HUES64 (cell line): Measurements from ENCODE around the gene RPS6KL1.

Experiments
- H3K27ac ChIP-seq: 2 replicates; pipeline ENCODE4 v1.7.0; 2013; ENCODE audit warnings: low read depth, low read length, inconsistent platforms
- H3K27me3 ChIP-seq: 2 replicates; pipeline ENCODE4 v1.6.1; 2013; ENCODE audit warnings: mild to moderate bottlenecking, low read length; ENCODE audit not compliant: insufficient read depth
- H3K36me3 ChIP-seq: 2 replicates; pipeline ENCODE4 v1.6.1; 2013; ENCODE audit warnings: mild to moderate bottlenecking, low read length; ENCODE audit not compliant: insufficient read depth
- H3K4me1 ChIP-seq: 2 replicates; pipeline ENCODE4 v1.6.1; 2013; ENCODE audit warnings: mild to moderate bottlenecking, low read length, moderate library complexity; ENCODE audit not compliant: insufficient read depth
- H3K4me3 ChIP-seq: 2 replicates; pipeline ENCODE4 v1.5.1; 2013; ENCODE audit warnings: mild to moderate bottlenecking, low read length, moderate library complexity
- H3K9ac ChIP-seq: 2 replicates; pipeline ENCODE4 v1.6.1; 2013; ENCODE audit warnings: mild to moderate bottlenecking, low read depth, low read length
- H3K9me3 ChIP-seq: 2 replicates; pipeline ENCODE4 v1.6.1; 2013; ENCODE audit warnings: low read depth, low read length; ENCODE audit not compliant: insufficient read depth
- WGBS: fragments of 150-250, 120-280 bp; methylation state at CpG from one replicate; pipeline ENCODE4 v1.1.7; 2013; ENCODE audit warnings: missing lambda C conversion rate; 5-methylcytosine and 5-hydroxymethylcytosine counted together

RPS6KL1 gene

GRCh38 chr14:74942608-74943007, 19.5 kb upstream of the RPS6KL1 start:
- Histone ChIP-seq H3K27me3 (no peaks in the 10 kb centered on the region), H3K9ac (no peak overlapping the region), H3K27ac (no peak overlapping the region), H3K9me3 (no peaks in the 10 kb centered on the region), H3K36me3 (no peaks in the 10 kb centered on the region), H3K4me1 (peaks cover 5% of the 10 kb centered on the region; the same call in 1 of the 2 replicates), H3K4me3 (no peak overlapping the region)
- WGBS: 88% methylated on average over 11 of the region's 11 CpGs

DNA sequence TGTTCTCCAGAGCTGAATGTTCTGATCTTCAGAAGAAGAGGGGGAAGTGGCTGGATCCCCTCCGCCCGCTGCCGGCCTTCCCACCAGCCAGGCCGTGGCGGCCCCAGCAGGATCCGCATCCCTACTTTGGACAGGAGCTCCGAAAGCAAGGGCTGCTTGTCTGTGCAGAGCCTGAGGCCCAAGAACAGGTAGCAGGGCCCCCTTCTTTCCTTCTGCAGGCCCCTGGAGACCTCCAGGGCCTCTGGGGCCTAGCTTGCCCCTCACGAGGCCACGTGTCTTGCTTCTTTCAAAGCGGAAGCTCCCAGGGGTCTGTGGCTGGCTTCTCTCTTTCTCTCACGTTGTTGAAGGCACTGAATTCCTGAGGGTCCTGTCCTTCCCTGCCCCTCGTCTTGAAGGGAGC, 19.1 kb upstream of the RPS6KL1 start:
- no peaks in the 10 kb centered on the region for H3K27me3 ChIP-seq
- H3K9ac ChIP-seq: no peak overlapping the region
- H3K4me1 ChIP-seq: peaks cover 5% of the 10 kb centered on the region; the same call in 1 of the 2 replicates
- no peaks in the 10 kb centered on the region for H3K36me3 ChIP-seq
- no peak overlapping the region for H3K27ac ChIP-seq
- H3K4me3 ChIP-seq: no peak overlapping the region
- 82% methylated on average over 12 of the region's 12 CpGs for WGBS
- H3K9me3 ChIP-seq: no peaks in the 10 kb centered on the region

GRCh38 chr14:74941676-74942097, 18.6 kb upstream of the RPS6KL1 start:
- H3K9me3 ChIP-seq: no peaks in the 10 kb centered on the region
- no peak overlapping the region for H3K4me3 ChIP-seq
- H3K36me3 ChIP-seq: no peaks in the 10 kb centered on the region
- no peak overlapping the region for H3K9ac ChIP-seq
- 76% methylated on average over 13 of the region's 13 CpGs for WGBS
- H3K4me1 ChIP-seq: peaks cover 5% of the 10 kb centered on the region; the same call in 1 of the 2 replicates
- no peak overlapping the region for H3K27ac ChIP-seq
- H3K27me3 ChIP-seq: no peaks in the 10 kb centered on the region

GRCh38 chr14:74940956-74941565, 18.0 kb upstream of the RPS6KL1 start:
- H3K9me3 ChIP-seq: no peaks in the 10 kb centered on the region
- WGBS: 93% methylated on average over 18 of the region's 18 CpGs
- H3K36me3 ChIP-seq: no peaks in the 10 kb centered on the region
- H3K4me1 ChIP-seq: peaks cover 5% of the 10 kb centered on the region; the same call in 1 of the 2 replicates
- no peak overlapping the region for H3K4me3 ChIP-seq
- H3K27ac ChIP-seq: no peak overlapping the region
- no peak overlapping the region for H3K9ac ChIP-seq
- H3K27me3 ChIP-seq: no peaks in the 10 kb centered on the region

DNA sequence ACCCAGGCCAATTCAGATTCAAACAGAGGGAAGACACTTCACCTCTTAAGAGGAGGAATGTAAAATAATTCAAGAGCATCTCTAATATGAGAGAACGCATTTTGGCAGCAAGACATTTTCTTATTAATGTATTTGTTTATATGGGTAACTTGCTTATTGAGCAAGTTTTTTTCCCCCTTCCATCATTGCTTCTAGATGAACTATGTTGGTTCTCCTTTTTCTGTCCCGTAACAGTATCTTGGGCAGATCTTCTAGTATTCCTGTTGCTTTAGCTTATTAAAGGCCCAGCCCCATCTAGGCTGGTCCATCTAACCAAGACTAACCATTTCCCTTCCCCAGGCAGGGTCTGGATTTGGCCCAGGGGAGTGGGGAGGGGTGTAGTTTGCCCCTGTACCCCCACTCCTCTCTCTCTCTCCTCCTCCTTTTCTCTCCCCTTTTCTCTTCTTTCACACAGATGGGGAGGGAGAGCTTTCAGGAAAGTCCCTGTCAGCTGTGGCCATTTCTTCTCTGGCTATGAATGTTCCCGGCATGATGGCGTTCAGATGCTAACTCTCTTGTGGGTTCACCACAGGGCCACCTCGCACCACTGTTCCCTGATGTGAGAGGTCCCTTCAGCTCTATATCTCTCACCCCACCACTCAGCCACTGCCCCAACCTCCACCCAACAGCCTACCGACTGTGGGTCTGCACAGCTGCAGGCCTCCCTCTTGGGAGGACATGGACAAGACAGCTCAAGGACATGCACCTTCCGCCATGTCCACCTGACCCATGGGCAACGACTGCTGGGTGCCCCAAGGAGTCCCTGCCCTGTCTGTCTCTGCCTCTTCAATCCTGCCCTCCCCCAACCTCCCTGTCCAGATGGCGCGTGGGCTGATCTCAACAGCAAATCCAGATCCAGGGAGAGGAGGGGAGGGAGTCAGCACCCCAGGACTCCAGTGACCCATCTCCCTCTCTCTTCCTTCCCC, 15.8 kb upstream of the RPS6KL1 start:
- Histone ChIP-seq H3K27ac (no peak overlapping the region), H3K4me3 (no peak overlapping the region), H3K9me3 (no peaks in the 10 kb centered on the region), H3K4me1 (peaks cover 5% of the 10 kb centered on the region; the same call in 1 of the 2 replicates), H3K27me3 (0 out of 2 replicates have a peak, but pooled peaks cover 2% of the 10 kb centered on the region), H3K36me3 (no peaks in the 10 kb centered on the region), H3K9ac (no peak overlapping the region)
- 93% methylated on average over 7 of the region's 10 CpGs for WGBS

DNA sequence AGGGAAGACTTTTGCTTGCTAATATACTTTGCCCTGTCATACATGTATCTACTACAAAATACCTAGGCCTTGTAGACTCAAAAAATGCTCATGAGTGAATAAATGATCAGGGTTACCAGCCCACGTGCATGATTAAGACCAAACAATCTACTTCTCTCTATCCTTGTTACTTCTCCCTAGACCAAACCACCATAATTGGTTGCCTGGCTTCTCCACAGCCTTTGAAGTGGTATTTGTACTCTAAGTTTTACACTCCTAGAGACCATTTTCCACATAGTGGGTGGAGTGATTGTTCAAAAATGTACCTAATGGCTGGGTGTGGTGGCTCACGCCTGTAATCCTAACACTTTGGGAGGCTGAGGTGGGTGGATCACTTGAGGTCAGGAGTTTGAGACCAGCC, 14.1 kb upstream of the RPS6KL1 start:
- H3K9me3 ChIP-seq: no peaks in the 10 kb centered on the region
- H3K36me3 ChIP-seq: no peaks in the 10 kb centered on the region
- H3K4me1 ChIP-seq: peaks cover 3% of the 10 kb centered on the region; the same call in 1 of the 2 replicates
- H3K9ac ChIP-seq: no peak overlapping the region
- H3K27me3 ChIP-seq: 0 out of 2 replicates have a peak, but pooled peaks cover 2% of the 10 kb centered on the region
- no peak overlapping the region for H3K27ac ChIP-seq
- H3K4me3 ChIP-seq: no peak overlapping the region
- 90% methylated on average over 2 of the region's 2 CpGs for WGBS

DNA sequence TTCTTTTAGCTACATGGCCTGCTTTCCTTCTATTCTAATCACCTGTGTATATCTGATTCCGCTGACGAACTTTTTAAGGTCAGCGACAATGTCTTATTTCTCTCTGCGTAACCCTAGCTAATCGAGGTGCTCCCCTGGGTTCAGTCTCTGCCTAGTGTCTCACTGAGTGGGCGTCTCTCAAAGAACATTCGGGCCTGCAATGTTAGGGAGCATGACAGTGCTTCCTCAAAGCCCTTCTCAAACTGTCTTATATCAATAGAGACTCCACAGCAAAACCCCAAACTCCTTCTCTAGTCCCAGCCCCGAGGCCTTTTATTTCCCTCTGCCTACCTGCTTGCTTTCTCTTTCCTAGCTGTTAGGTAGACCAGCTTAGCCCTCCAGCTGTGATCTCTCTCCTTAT, 13.7 kb upstream of the RPS6KL1 start:
- no peak overlapping the region for H3K4me3 ChIP-seq
- H3K9me3 ChIP-seq: no peaks in the 10 kb centered on the region
- H3K27me3 ChIP-seq: 0 out of 2 replicates have a peak, but pooled peaks cover 2% of the 10 kb centered on the region
- WGBS: 92% methylated on average over 8 of the region's 8 CpGs
- H3K27ac ChIP-seq: no peak overlapping the region
- no peak overlapping the region for H3K9ac ChIP-seq
- H3K36me3 ChIP-seq: no peaks in the 10 kb centered on the region
- H3K4me1 ChIP-seq: no peaks in the 10 kb centered on the region

DNA sequence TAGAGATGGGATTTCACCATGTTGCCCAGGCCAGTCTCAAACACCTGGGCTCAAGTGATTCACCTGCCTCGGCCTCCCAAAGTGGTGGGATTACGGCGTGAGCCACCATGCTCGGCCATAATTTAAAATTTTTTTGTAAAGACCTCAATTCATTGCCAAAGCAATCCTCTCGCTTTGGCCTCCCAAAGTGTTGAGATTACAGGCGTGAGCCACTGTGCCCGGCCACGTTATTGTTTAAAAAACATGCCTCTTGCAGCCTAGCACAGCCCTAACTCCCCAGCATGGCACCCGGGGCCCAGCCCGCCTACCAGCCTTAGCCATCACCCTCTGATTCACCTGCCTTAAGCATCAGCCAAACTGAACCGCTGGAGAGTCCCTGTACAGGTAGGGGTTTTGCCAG, 13.1 kb upstream of the RPS6KL1 start:
- H3K27ac ChIP-seq: no peak overlapping the region
- no peak overlapping the region for H3K9ac ChIP-seq
- no peaks in the 10 kb centered on the region for H3K4me1 ChIP-seq
- 0 out of 2 replicates have a peak, but pooled peaks cover 2% of the 10 kb centered on the region for H3K27me3 ChIP-seq
- WGBS: 88% methylated on average over 11 of the region's 11 CpGs
- H3K9me3 ChIP-seq: no peaks in the 10 kb centered on the region
- no peak overlapping the region for H3K4me3 ChIP-seq
- H3K36me3 ChIP-seq: no peaks in the 10 kb centered on the region

GRCh38 chr14:74935360-74935680, 12.3 kb upstream of the RPS6KL1 start:
- no peak overlapping the region for H3K4me3 ChIP-seq
- H3K9me3 ChIP-seq: no peaks in the 10 kb centered on the region
- no peaks in the 10 kb centered on the region for H3K4me1 ChIP-seq
- 0 out of 2 replicates have a peak, but pooled peaks cover 2% of the 10 kb centered on the region for H3K27me3 ChIP-seq
- 82% methylated on average over 9 of the region's 9 CpGs for WGBS
- H3K9ac ChIP-seq: no peak overlapping the region
- no peaks in the 10 kb centered on the region for H3K36me3 ChIP-seq
- no peak overlapping the region for H3K27ac ChIP-seq

DNA sequence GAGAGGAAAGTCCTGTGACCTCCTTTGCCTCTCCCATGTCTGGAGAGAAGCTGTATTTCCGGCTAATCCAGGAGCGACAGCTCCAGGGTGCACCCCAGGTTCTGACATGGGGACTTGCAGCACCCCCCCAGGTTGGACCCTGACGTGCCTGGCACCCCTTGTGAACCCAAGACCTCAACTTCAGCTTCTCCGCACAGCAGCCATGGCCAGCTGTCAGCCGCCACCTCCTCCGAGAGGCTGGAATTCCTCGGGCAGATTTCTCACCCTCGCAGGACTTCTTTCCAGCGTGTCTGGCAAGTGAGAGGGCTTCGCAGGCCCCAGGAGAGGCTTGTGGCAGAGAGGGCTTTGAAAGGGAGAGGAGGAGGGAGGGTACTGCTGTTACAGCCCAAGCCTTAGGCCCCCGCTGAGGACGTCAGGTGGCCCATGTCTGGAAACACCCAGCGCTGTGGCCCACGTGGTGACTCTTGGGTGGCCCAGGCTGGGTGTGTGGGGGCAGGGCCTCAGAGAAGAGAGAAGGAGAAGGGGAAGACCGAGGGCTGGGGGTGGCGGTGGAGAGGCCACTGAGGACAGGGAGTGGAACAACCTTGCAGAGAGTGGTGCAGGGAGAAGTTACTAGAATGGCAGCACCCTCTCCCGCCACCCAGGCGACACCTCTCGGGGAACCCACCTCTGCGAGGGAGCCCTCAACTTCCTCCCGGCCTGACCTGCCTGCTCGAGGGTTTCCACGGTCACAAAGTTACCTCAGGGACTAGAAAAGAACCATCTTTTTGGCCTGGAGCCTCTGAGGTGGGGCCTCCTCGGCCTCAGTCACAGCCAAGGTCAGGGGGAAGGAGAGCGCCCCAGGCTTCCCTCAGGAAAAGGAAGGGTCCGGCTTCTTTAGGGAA, 11.7 kb upstream of the RPS6KL1 start:
- Histone ChIP-seq H3K27ac (no peak overlapping the region), H3K9me3 (no peaks in the 10 kb centered on the region), H3K4me3 (no peak overlapping the region), H3K36me3 (no peaks in the 10 kb centered on the region), H3K4me1 (no peaks in the 10 kb centered on the region), H3K9ac (no peak overlapping the region), H3K27me3 (0 out of 2 replicates have a peak, but pooled peaks cover 2% of the 10 kb centered on the region)
- WGBS: 79% methylated on average over 26 of the region's 26 CpGs
